ENCODE results near the gene LASP1NB.

Gene LASP1NB

GRCh38 chr17:38918129-38918913 lies 7.1 kb upstream of the LASP1NB start:
- TF ChIP-seq, protein P1, sequence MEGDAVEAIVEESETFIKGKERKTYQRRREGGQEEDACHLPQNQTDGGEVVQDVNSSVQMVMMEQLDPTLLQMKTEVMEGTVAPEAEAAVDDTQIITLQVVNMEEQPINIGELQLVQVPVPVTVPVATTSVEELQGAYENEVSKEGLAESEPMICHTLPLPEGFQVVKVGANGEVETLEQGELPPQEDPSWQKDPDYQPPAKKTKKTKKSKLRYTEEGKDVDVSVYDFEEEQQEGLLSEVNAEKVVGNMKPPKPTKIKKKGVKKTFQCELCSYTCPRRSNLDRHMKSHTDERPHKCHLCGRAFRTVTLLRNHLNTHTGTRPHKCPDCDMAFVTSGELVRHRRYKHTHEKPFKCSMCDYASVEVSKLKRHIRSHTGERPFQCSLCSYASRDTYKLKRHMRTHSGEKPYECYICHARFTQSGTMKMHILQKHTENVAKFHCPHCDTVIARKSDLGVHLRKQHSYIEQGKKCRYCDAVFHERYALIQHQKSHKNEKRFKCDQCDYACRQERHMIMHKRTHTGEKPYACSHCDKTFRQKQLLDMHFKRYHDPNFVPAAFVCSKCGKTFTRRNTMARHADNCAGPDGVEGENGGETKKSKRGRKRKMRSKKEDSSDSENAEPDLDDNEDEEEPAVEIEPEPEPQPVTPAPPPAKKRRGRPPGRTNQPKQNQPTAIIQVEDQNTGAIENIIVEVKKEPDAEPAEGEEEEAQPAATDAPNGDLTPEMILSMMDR (IDR thresholded peaks at IDR 0.05; ENCODE audit: unreplicated experiment in 3 of 3): no peak
- Mint-ChIP-seq H3K36me3 (ENCODE audit: low read depth) (peaks cover 46% of the 10 kb centered on the region), H3K9me3 (no peaks in the 10 kb centered on the region), H3K27me3 (ENCODE audit: low read depth) (no peaks in the 10 kb centered on the region), H3K27ac (no peak overlapping the region), H3K4me3 (no peak overlapping the region), H3K4me1 (peaks cover 26% of the 10 kb centered on the region)

GRCh38 chr17:38918916-38919315 lies 6.5 kb upstream of the LASP1NB start:
- peaks cover 46% of the 10 kb centered on the region for H3K36me3 Mint-ChIP-seq (ENCODE audit: low read depth)
- peaks cover 26% of the 10 kb centered on the region for H3K4me1 Mint-ChIP-seq
- no peaks in the 10 kb centered on the region for H3K27me3 Mint-ChIP-seq (ENCODE audit: low read depth)
- H3K4me3 Mint-ChIP-seq: no peak overlapping the region
- no peaks in the 10 kb centered on the region for H3K9me3 Mint-ChIP-seq
- TF ChIP-seq, protein P1 (IDR thresholded peaks at IDR 0.05; ENCODE audit: unreplicated experiment in 3 of 3): no peak
- no peak overlapping the region for H3K27ac Mint-ChIP-seq

- Mint-ChIP-seq H3K4me3 (no peak overlapping the region), H3K9me3 (no peaks in the 10 kb centered on the region), H3K27ac (no peak overlapping the region), H3K36me3 (ENCODE audit: low read depth) (peaks cover 40% of the 10 kb centered on the region), H3K27me3 (ENCODE audit: low read depth) (no peaks in the 10 kb centered on the region), H3K4me1 (peaks cover 26% of the 10 kb centered on the region)
- TF ChIP-seq, protein P1 (IDR thresholded peaks at IDR 0.05; ENCODE audit: unreplicated experiment in 3 of 3): no peak
These were observed 5.9 kb upstream of the LASP1NB start for GRCh38 chr17:38919316-38920078.

DNA sequence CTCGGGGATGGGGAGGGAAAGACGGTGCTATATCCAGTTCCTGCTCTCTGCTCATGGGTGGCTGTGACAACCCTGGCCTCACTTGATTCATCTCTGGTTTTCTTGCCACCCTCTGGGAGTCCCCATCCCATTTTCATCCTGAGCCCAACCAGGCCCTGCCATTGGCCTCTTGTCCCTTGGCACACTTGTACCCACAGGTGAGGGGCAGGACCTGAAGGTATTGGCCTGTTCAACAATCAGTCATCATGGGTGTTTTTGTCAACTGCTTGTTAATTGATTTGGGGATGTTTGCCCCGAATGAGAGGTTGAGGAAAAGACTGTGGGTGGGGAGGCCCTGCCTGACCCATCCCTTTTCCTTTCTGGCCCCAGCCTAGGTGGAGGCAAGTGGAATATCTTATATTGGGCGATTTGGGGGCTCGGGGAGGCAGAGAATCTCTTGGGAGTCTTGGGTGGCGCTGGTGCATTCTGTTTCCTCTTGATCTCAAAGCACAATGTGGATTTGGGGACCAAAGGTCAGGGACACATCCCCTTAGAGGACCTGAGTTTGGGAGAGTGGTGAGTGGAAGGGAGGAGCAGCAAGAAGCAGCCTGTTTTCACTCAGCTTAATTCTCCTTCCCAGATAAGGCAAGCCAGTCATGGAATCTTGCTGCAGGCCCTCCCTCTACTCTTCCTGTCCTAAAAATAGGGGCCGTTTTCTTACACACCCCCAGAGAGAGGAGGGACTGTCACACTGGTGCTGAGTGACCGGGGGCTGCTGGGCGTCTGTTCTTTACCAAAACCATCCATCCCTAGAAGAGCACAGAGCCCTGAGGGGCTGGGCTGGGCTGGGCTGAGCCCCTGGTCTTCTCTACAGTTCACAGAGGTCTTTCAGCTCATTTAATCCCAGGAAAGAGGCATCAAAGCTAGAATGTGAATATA lies 4.8 kb upstream of the LASP1NB start:
- H3K27ac Mint-ChIP-seq: peak overlapping the region in 2 of 3 experiments; percentile 17 to 31
- H3K4me3 Mint-ChIP-seq: no peak overlapping the region

DNA sequence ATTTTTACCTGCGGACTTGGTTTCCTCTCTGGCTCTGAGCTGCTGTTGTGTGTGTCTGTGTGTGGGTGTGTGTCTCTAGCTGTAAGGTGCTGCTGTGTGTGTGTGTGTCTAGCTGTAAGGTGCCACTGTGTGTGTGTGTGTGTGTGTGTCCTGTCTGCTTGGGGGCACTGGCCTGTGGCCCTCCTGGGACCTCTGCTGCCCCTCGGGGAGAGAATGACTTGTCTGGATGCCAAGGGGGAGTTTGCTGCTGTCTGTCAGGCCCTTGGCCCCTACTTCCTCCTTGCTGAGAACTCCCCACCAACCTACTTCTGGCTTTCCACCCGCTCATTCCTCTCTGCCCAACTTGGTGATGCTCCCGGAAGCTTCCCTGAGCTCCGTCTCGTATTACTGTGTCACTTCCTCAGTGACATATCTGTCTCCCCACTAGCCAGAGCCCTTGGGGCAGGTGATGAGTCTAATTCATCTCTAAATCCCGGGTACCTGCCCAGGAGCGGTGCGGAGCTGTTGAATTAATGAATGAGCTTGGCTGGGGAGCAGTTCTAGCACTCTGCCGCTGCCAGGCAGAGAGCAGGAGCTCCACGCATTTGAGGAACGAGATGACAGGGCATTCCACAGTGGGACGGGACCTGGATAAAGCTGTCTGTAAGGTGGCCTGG lies 3.5 kb upstream of the LASP1NB start:
- no peak overlapping the region for H3K4me3 Mint-ChIP-seq
- H3K27ac Mint-ChIP-seq: peak overlapping the region in 1 of 3 experiments; percentile 17
- peaks cover 48% of the 10 kb centered on the region for H3K4me1 Mint-ChIP-seq
- TF ChIP-seq, protein P1 (IDR thresholded peaks at IDR 0.05; ENCODE audit: unreplicated experiment in 3 of 3): no peak
- no peaks in the 10 kb centered on the region for H3K27me3 Mint-ChIP-seq (ENCODE audit: low read depth)
- peaks cover 27% of the 10 kb centered on the region for H3K36me3 Mint-ChIP-seq (ENCODE audit: low read depth)
- no peaks in the 10 kb centered on the region for H3K9me3 Mint-ChIP-seq

More for the DNA sequence above, 4.8 kb upstream of the LASP1NB start:
- H3K36me3 Mint-ChIP-seq (ENCODE audit: low read depth): peaks cover 36% of the 10 kb centered on the region
- TF ChIP-seq, protein P1 (IDR thresholded peaks at IDR 0.05; ENCODE audit: unreplicated experiment in 3 of 3): no peak
- no peaks in the 10 kb centered on the region for H3K9me3 Mint-ChIP-seq
- peaks cover 35% of the 10 kb centered on the region for H3K4me1 Mint-ChIP-seq
- no peaks in the 10 kb centered on the region for H3K27me3 Mint-ChIP-seq (ENCODE audit: low read depth)
